Peyer's patch (tissue), 4 donors: Measurements from ENCODE around the gene GCKR.

Experiments
- POLR2A ChIP-seq, 2 donors: fragments of 450-650 bp; IDR thresholded peaks; one replicate each; pipeline ENCODE4 v1.5.1; 2017; ENCODE audit warnings: antibody characterized with exemption in 2 of 2, mild to moderate bottlenecking in 2 of 2, moderate library complexity in 2 of 2
- TF ChIP-seq, protein P1 (sequence below), 6 experiments: fragments of 450-650 bp in 4 of 6; fragments of 200-600 bp in 2 of 6; sonication (generic) in 1 of 6; IDR thresholded peaks; one replicate each; pipeline ENCODE4 v1.5.1; 2017 to 2019; ENCODE audit warnings: antibody characterized with exemption in 6 of 6, mild to moderate bottlenecking in 3 of 6, moderate library complexity in 1 of 6

DNA sequence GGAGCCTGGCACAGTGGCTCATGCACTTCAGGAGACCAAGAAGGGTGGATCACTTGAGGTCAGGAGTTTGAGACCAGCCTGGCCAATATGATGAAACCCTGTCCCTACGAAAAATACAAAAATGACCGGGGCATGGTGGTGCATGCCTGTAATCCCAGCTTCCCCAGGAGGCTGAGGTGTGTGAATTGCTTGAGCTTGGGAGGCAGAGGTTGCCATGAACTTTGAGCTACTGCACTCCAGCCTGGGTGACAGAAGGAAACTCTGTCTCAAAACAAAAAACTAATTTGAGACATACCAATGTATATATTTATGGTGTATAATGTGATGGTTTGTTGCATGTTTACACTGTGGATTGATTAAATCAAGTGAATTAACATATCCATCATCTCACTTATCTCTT, 64.4 kb downstream of the GCKR start:
- TF ChIP-seq, protein P1, sequence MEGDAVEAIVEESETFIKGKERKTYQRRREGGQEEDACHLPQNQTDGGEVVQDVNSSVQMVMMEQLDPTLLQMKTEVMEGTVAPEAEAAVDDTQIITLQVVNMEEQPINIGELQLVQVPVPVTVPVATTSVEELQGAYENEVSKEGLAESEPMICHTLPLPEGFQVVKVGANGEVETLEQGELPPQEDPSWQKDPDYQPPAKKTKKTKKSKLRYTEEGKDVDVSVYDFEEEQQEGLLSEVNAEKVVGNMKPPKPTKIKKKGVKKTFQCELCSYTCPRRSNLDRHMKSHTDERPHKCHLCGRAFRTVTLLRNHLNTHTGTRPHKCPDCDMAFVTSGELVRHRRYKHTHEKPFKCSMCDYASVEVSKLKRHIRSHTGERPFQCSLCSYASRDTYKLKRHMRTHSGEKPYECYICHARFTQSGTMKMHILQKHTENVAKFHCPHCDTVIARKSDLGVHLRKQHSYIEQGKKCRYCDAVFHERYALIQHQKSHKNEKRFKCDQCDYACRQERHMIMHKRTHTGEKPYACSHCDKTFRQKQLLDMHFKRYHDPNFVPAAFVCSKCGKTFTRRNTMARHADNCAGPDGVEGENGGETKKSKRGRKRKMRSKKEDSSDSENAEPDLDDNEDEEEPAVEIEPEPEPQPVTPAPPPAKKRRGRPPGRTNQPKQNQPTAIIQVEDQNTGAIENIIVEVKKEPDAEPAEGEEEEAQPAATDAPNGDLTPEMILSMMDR (IDR thresholded peaks at IDR 0.05): no peak
- no peak for TF ChIP-seq POLR2A (IDR thresholded peaks at IDR 0.05)
